HL-60 (cell line): Measurements from ENCODE around the gene GAPDHS.

Experiments used
- DNase-seq, 2 experiments: peaks; one replicate each; pipeline ENCODE4 v3.0.0-alpha.2; 2010 to 2020; ENCODE audit warnings: low read depth in 1 of 2, low spot score in 1 of 2
- H3K27ac ChIP-seq: fragments of 250-450 bp; sonication (Bioruptor Pico); replicated peaks from 2 replicates; pipeline ENCODE4 v1.5.1; 2020; ENCODE audit warnings: mild to moderate bottlenecking, moderate library complexity
- H3K27me3 ChIP-seq: fragments of 250-450 bp; sonication (Bioruptor Pico); 2 replicates; pipeline ENCODE4 v1.5.1; 2021; ENCODE audit warnings: mild to moderate bottlenecking, moderate library complexity; ENCODE audit not compliant: insufficient read depth, poor library complexity, severe bottlenecking
- H3K4me3 ChIP-seq: replicated peaks from 2 replicates; pipeline ENCODE4 v1.5.1; 2011; ENCODE audit warnings: mild to moderate bottlenecking, control low read depth, low read length; ENCODE audit not compliant: insufficient read depth
- GABPA ChIP-seq: IDR thresholded peaks from 2 replicates; pipeline ENCODE4 v1.6.1; 2012; ENCODE audit warnings: low read depth
- POLR2AphosphoS5 ChIP-seq: IDR thresholded peaks from 2 replicates; pipeline ENCODE4 v1.6.1; 2012; ENCODE audit warnings: low read depth
- SPI1 ChIP-seq: IDR thresholded peaks from 2 replicates; pipeline ENCODE4 v1.6.1; 2012; ENCODE audit warnings: low read depth, mild to moderate bottlenecking, borderline replicate concordance
- TF ChIP-seq, protein P1 (sequence below): IDR thresholded peaks from one replicate; pipeline ENCODE4 v1.5.1; 2011; ENCODE audit warnings: low read length, control low read depth, inconsistent platforms; ENCODE audit not compliant: insufficient read depth
- TF ChIP-seq, protein P2 (sequence below): IDR thresholded peaks from 2 replicates; pipeline ENCODE4 v1.6.1; 2012; ENCODE audit warnings: low read depth; ENCODE audit not compliant: insufficient replicate concordance

The GAPDHS gene

DNA sequence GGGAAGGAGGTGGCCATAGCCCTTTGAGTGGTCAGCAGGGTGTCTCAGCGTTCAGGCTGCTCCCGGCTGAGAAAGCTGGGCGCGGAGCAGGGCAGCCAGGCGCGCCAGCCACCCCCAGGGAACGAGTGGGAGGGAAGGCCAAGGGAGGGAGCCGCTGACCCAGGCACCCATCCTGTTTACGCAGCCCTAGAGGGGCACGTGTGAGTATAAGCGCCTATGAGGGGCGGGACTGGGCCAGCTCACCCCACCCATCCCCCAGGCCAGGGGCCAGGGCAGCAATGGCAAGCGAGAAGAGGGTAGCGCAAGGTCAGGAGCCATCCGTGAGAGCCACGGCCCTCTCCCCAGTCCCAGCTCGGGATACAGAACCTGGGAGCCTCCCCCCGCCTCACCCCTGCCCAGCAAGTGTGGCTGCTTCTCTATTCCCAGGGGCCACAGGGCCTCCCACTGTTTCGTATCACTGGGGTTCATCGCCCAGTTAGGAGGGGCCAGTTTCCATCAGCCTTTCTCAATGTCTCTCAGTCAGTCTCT is 18.9 kb upstream of the GAPDHS start:
- H3K27ac ChIP-seq: no peak overlapping the region
- no peak overlapping the region for H3K4me3 ChIP-seq
- TF ChIP-seq SPI1 (no peak), POLR2AphosphoS5 (no peak), GABPA (no peak)
- TF ChIP-seq, protein P1, sequence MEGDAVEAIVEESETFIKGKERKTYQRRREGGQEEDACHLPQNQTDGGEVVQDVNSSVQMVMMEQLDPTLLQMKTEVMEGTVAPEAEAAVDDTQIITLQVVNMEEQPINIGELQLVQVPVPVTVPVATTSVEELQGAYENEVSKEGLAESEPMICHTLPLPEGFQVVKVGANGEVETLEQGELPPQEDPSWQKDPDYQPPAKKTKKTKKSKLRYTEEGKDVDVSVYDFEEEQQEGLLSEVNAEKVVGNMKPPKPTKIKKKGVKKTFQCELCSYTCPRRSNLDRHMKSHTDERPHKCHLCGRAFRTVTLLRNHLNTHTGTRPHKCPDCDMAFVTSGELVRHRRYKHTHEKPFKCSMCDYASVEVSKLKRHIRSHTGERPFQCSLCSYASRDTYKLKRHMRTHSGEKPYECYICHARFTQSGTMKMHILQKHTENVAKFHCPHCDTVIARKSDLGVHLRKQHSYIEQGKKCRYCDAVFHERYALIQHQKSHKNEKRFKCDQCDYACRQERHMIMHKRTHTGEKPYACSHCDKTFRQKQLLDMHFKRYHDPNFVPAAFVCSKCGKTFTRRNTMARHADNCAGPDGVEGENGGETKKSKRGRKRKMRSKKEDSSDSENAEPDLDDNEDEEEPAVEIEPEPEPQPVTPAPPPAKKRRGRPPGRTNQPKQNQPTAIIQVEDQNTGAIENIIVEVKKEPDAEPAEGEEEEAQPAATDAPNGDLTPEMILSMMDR: no peak
- TF ChIP-seq, protein P2, sequence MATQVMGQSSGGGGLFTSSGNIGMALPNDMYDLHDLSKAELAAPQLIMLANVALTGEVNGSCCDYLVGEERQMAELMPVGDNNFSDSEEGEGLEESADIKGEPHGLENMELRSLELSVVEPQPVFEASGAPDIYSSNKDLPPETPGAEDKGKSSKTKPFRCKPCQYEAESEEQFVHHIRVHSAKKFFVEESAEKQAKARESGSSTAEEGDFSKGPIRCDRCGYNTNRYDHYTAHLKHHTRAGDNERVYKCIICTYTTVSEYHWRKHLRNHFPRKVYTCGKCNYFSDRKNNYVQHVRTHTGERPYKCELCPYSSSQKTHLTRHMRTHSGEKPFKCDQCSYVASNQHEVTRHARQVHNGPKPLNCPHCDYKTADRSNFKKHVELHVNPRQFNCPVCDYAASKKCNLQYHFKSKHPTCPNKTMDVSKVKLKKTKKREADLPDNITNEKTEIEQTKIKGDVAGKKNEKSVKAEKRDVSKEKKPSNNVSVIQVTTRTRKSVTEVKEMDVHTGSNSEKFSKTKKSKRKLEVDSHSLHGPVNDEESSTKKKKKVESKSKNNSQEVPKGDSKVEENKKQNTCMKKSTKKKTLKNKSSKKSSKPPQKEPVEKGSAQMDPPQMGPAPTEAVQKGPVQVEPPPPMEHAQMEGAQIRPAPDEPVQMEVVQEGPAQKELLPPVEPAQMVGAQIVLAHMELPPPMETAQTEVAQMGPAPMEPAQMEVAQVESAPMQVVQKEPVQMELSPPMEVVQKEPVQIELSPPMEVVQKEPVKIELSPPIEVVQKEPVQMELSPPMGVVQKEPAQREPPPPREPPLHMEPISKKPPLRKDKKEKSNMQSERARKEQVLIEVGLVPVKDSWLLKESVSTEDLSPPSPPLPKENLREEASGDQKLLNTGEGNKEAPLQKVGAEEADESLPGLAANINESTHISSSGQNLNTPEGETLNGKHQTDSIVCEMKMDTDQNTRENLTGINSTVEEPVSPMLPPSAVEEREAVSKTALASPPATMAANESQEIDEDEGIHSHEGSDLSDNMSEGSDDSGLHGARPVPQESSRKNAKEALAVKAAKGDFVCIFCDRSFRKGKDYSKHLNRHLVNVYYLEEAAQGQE: no peak
- DNase-seq: no peak
- peaks cover 25% of the 10 kb centered on the region for H3K27me3 ChIP-seq

DNA sequence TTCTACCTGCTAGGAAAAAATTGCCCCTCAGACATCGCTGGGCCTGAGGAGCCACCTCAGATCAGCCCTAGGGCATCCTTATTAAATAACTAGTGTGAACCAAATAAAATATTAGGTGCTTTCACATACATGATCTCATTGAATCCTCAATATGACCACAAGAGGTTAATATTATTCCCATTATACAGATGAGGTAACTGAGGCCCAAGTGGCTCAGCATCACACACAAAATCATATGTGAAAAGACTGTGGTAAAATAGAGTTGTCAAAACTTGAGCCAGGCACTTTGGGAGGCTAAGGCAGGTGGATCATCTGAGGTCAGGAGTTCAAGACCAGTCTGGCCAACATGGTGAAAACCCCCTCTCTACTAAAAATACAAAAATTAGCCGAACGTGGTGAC is 16.9 kb upstream of the GAPDHS start:
- TF ChIP-seq POLR2AphosphoS5: no peak
- no peak for TF ChIP-seq GABPA
- TF ChIP-seq, protein P1: no peak
- no peak for TF ChIP-seq SPI1
- TF ChIP-seq, protein P2: no peak
- H3K27ac ChIP-seq: no peak overlapping the region
- H3K4me3 ChIP-seq: no peak overlapping the region
- DNase-seq: no peak
- peaks cover 9% of the 10 kb centered on the region for H3K27me3 ChIP-seq

DNA sequence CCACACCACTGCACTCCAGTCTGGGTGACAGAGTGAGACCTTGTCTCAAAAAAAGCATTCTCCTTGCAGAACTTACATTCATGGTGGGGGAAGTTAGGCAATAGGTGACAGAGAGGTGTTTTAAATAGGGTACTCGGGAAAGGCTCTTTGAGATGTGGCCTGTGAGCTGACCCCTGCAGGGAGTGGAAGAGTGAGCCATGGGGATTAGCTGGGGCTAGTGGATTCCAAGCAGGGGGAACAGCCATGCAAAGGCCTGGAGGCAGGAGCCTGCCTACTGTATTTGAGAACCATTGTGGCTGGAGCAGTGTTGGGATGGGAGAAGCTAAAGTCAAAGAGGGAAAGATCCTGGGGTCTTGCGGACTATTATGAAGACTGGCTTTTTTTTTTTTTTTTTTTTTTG is 15.9 kb upstream of the GAPDHS start:
- no peak for DNase-seq
- peaks cover 5% of the 10 kb centered on the region for H3K27me3 ChIP-seq
- H3K4me3 ChIP-seq: no peak overlapping the region
- no peak for TF ChIP-seq GABPA
- TF ChIP-seq, protein P1: no peak
- TF ChIP-seq SPI1: no peak
- no peak for TF ChIP-seq POLR2AphosphoS5
- TF ChIP-seq, protein P2: no peak
- no peak overlapping the region for H3K27ac ChIP-seq
